Calu3 (cell line): ENCODE data around the gene PPP1R12B. TPM values are rescaled to one million over a fixed set of nuclear protein-coding genes. Genes with fewer than 3 reads are reported as not detected.
A peak's percentile ranks its signal among the peaks of the same experiment; 100 is the strongest.

Source experiments
- Bru-seq: library from RNA; stranded (reverse); fragments of 400-500 nt; gene quantifications from one replicate; lab custom pipeline; 2021; lab: Mats Ljungman, UMichigan
- BruChase-seq, 2 experiments: library from RNA; stranded (reverse); fragments of 400-500 nt; gene quantifications; one replicate each; lab custom pipeline; 2021; lab: Mats Ljungman, UMichigan
- BruUV-seq: library from RNA; stranded (reverse); fragments of 400-500 nt; replicated peaks from 2 replicates; lab custom pipeline; 2021; lab: Mats Ljungman, UMichigan
- CTCF ChIA-PET: fragments of 300-600 bp; sonication (Branson Sonifier 250); formaldehyde crosslinking; loops from one replicate; lab custom pipeline; 2022; ENCODE audit warnings: antibody characterized with exemption; lab: Charles Lee
- DNase-seq: peaks from one replicate; pipeline ENCODE4 v3.0.0; 2022
- H3K27ac Mint-ChIP-seq: one replicate; pipeline ENCODE4 v1.8.0; 2022; ENCODE audit warnings: mixed read lengths; ENCODE audit not compliant: unreplicated experiment
- H3K27me3 Mint-ChIP-seq: one replicate; pipeline ENCODE4 v1.8.0; 2022; ENCODE audit warnings: mixed read lengths; ENCODE audit not compliant: unreplicated experiment
- H3K36me3 Mint-ChIP-seq: one replicate; pipeline ENCODE4 v1.8.0; 2022; ENCODE audit warnings: mild to moderate bottlenecking, moderate library complexity, mixed read lengths; ENCODE audit not compliant: insufficient read depth, unreplicated experiment
- H3K4me1 Mint-ChIP-seq: one replicate; pipeline ENCODE4 v1.8.0; 2022; ENCODE audit warnings: mild to moderate bottlenecking, low read depth, mixed read lengths; ENCODE audit not compliant: unreplicated experiment
- H3K4me3 Mint-ChIP-seq: one replicate; pipeline ENCODE4 v1.8.0; 2022; ENCODE audit warnings: mild to moderate bottlenecking, low read depth, moderate library complexity, mixed read lengths; ENCODE audit not compliant: unreplicated experiment
- H3K9me3 Mint-ChIP-seq: one replicate; pipeline ENCODE4 v1.8.0; 2022; ENCODE audit warnings: low read depth, mixed read lengths; ENCODE audit not compliant: unreplicated experiment
- intact Hi-C: fragments of 100-400 bp; cut with micrococcal nuclease; formaldehyde crosslinking; loops from one replicate; pipeline ENCODE4 v1.10.0; 2022; ENCODE audit not compliant: unreplicated experiment
- long read RNA-seq: library from polyadenylated mRNA; stranded (forward); transcript quantifications from one replicate; pipeline ENCODE4 v2.0.0, GENCODE V29; 2022
- total RNA-seq: library from RNA; stranded (reverse); gene quantifications from 2 replicates; pipeline ENCODE4 v1.2.3, GENCODE V29; 2022
- TF ChIP-seq, protein P1 (sequence below): fragments of 200-600 bp; IDR thresholded peaks from one replicate; pipeline ENCODE4 v1.8.0; 2022; ENCODE audit warnings: antibody characterized with exemption; ENCODE audit not compliant: unreplicated experiment

Gene PPP1R12B, protein sequence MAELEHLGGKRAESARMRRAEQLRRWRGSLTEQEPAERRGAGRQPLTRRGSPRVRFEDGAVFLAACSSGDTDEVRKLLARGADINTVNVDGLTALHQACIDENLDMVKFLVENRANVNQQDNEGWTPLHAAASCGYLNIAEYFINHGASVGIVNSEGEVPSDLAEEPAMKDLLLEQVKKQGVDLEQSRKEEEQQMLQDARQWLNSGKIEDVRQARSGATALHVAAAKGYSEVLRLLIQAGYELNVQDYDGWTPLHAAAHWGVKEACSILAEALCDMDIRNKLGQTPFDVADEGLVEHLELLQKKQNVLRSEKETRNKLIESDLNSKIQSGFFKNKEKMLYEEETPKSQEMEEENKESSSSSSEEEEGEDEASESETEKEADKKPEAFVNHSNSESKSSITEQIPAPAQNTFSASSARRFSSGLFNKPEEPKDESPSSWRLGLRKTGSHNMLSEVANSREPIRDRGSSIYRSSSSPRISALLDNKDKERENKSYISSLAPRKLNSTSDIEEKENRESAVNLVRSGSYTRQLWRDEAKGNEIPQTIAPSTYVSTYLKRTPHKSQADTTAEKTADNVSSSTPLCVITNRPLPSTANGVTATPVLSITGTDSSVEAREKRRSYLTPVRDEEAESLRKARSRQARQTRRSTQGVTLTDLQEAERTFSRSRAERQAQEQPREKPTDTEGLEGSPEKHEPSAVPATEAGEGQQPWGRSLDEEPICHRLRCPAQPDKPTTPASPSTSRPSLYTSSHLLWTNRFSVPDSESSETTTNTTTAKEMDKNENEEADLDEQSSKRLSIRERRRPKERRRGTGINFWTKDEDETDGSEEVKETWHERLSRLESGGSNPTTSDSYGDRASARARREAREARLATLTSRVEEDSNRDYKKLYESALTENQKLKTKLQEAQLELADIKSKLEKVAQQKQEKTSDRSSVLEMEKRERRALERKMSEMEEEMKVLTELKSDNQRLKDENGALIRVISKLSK
- total RNA-seq (31.8 and 32.9 TPM in 2 replicates), Bru-seq, nascent RNA (percentile 79 among the genes with signal in this experiment), BruChase-seq, experiment 1, labeled RNA remaining after a 6-hour chase (percentile 66 among the genes with signal in this experiment), BruChase-seq, experiment 2, labeled RNA remaining after a 2-hour chase (percentile 65 among the genes with signal in this experiment)
- long read RNA-seq, partial matches to known transcripts: 0 of 5 reads
- long read RNA-seq, other reads (novel, unspliced or antisense): 5 of 5 reads

DNA sequence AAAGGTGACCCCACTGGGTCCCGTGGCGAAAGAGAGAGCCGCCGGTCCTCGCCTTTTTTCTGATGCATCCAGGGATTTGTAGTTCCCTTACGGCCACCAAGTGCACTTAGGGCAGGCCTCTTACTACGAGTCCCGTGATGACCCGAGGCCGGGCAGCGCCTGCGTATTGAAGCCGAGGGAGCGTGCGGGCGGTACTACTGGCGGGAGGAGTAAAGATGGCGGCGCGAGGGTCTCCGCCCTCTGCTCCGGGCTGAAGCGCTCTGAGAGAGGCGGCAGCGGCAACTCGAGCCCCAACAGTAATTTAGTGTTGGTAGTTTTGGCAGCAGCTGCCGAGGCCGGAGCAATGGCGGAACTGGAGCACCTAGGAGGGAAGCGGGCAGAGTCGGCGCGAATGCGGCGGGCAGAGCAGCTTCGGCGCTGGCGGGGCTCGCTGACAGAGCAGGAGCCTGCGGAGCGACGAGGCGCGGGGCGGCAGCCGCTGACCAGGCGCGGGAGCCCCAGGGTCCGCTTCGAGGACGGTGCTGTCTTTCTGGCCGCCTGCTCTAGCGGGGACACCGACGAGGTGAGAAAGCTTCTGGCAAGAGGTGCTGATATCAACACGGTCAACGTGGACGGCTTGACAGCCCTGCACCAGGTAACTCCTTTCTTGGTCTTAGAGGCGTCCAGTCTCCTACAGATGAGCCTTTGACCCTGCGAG is at the start of gene PPP1R12B:
PPP1R12B (plus strand) TSS at position 191 of the 697 bp plus-strand sequence; CDS start at position 344, 153 bp downstream.
- no TSS peak for BruUV-seq
- peaks cover 19% of the 10 kb centered on the region for H3K36me3 Mint-ChIP-seq
- H3K4me3 Mint-ChIP-seq: peak within 1 kb of the TSS; percentile 96
- intact Hi-C loops: loop anchor here (5.0 kb wide), 1 partner anchor 109 kb away; no protein-coding TSS in a partner anchor
- H3K27ac Mint-ChIP-seq: peak within 1 kb of the TSS; percentile 81
- H3K27me3 Mint-ChIP-seq: no peaks in the 10 kb centered on the region
- TF ChIP-seq, protein P1, sequence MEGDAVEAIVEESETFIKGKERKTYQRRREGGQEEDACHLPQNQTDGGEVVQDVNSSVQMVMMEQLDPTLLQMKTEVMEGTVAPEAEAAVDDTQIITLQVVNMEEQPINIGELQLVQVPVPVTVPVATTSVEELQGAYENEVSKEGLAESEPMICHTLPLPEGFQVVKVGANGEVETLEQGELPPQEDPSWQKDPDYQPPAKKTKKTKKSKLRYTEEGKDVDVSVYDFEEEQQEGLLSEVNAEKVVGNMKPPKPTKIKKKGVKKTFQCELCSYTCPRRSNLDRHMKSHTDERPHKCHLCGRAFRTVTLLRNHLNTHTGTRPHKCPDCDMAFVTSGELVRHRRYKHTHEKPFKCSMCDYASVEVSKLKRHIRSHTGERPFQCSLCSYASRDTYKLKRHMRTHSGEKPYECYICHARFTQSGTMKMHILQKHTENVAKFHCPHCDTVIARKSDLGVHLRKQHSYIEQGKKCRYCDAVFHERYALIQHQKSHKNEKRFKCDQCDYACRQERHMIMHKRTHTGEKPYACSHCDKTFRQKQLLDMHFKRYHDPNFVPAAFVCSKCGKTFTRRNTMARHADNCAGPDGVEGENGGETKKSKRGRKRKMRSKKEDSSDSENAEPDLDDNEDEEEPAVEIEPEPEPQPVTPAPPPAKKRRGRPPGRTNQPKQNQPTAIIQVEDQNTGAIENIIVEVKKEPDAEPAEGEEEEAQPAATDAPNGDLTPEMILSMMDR: no peak
- peak; percentile 98 for DNase-seq
- H3K9me3 Mint-ChIP-seq: no peaks in the 10 kb centered on the region
- CTCF ChIA-PET: interaction anchor here (0.7 to 1.2 kb wide), 2 partner anchors 161 to 448 kb away, joined by 3 read pairs; no protein-coding TSS in a partner anchor
- H3K4me1 Mint-ChIP-seq: peaks cover 36% of the 10 kb centered on the region

DNA sequence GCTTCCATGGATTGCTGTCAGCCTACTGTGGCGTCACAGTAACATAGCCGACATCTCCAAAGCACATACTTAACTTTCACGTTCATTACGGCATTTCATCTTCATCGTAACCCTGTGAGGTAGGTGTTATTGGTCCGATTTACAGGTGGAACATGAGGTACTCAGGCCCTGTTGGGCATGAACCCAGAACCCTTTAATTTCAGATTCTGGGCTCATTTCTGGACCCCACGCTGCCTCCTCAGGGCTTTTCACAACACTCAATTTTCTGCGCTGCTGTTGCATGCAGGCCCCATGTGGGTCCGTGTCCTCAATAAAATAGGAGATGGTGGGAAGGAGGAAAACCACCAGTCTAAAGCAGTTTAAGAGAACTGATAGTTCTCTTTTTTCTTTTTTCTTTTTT is 46.3 kb upstream of the PPP1R12B start:
- no TSS peak for BruUV-seq
- H3K4me3 Mint-ChIP-seq: no peak overlapping the region
- no peak for DNase-seq
- intact Hi-C loops: no loop called here
- no peaks in the 10 kb centered on the region for H3K4me1 Mint-ChIP-seq
- no peaks in the 10 kb centered on the region for H3K36me3 Mint-ChIP-seq
- H3K27ac Mint-ChIP-seq: no peak overlapping the region
- H3K9me3 Mint-ChIP-seq: no peaks in the 10 kb centered on the region
- H3K27me3 Mint-ChIP-seq: peaks cover 61% of the 10 kb centered on the region
- CTCF ChIA-PET: interaction anchor here (0.8 kb wide), 1 partner anchor 109 kb away, joined by 4 read pairs; the partner anchor contains the start of gene LGR6
- TF ChIP-seq, protein P1: no peak

DNA sequence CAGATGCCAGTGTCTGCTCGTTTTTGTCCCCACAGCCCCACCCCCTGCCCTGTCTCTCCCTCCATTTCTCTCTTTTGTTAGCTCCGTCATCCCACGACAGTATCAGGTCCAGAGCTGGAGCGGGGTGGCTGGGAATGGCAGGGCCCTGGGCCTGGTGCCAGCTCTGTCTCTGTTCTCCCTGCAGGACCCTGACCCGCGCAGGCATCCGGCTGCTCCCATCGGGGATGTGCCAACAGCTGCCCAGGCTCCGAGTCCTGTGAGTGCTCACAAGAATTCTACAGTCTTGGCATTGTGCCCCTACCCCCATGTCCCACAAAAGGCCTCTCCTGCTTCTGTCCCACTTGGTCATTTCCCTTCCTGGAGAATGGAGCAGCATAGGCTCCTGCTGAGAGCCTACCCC is 44.1 kb upstream of the PPP1R12B start:
- H3K36me3 Mint-ChIP-seq: no peaks in the 10 kb centered on the region
- H3K4me3 Mint-ChIP-seq: no peak overlapping the region
- CTCF ChIA-PET: interaction anchor here (0.6 to 1.1 kb wide), 2 partner anchors 112 to 115 kb away, joined by 3 read pairs; no protein-coding TSS in a partner anchor
- no peak for DNase-seq
- no peaks in the 10 kb centered on the region for H3K4me1 Mint-ChIP-seq
- intact Hi-C loops: no loop called here
- peaks cover 41% of the 10 kb centered on the region for H3K27me3 Mint-ChIP-seq
- H3K27ac Mint-ChIP-seq: no peak overlapping the region
- TF ChIP-seq, protein P1: no peak
- H3K9me3 Mint-ChIP-seq: no peaks in the 10 kb centered on the region
- no TSS peak for BruUV-seq
